HT-29 (cell line): Measurements from ENCODE around the gene TTC31. TPM values are rescaled to one million over a fixed set of nuclear protein-coding genes. Genes with fewer than 3 reads are reported as not detected.
A peak's percentile ranks its signal among the peaks of the same experiment; 100 is the strongest.
"Not testable (repeated sequence)": the region's sequence is repeated elsewhere in the genome, so short reads cannot be mapped to it uniquely, and the experiment has no call there.

Experiments
- DNase-seq: peaks from one replicate; pipeline ENCODE4 v3.0.0-alpha.2; 2015; ENCODE audit warnings: low spot score
- total RNA-seq: library from RNA; depleted of rRNA; stranded (reverse); fragments of >200 nt; shearing (Covaris generic); gene quantifications from 2 replicates; pipeline ENCODE4 v1.2.3, GENCODE V29; 2014

Gene TTC31
- total RNA-seq, 1 experiment from 2014 or later, result 13.4 TPM

DNA sequence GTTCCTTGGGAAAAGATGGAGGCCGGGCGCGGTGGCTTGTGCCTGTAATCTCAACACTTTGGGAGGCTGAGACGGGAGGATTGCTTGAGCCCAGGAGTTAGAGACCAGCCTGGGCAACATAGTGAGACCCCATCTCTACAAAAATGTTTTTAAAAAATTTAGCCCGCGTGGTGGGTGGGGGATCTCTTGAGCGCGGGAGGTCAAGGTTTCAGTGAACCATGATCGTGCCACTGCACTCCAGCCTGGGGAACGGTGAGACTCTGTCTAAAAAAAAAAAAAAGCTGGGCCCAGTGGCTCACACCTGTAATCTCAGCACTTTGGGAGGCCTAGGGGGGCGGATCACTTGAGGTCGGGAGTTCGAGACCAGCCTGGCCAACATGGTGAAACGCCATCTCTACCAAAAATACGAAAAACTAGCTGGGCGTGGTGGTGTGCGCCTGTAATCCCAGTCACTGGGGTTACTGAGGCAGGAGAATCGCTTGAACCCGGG is 839 bp downstream of the TTC31 start:
- DNase-seq, result not testable (repeated sequence)

DNA sequence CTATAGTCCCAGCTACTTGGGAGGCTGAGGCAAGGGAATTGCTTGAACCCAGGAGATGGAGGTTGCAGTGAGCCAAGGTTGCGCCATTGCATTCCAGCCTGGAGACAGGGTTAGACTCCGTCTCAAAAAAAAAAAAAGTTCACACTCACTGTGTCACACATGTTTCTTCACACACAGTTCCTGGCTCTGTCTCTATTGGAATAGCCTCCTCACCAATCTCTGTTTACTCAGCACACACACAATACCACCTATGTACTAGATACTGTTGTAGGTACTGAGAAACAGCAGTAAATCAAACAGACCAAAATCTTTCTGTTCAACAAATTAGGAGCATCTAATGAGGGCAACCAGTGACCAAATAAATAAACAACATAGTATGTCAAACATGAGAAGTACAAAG is 3.3 kb downstream of the TTC31 start:
- DNase-seq, result no peak

DNA sequence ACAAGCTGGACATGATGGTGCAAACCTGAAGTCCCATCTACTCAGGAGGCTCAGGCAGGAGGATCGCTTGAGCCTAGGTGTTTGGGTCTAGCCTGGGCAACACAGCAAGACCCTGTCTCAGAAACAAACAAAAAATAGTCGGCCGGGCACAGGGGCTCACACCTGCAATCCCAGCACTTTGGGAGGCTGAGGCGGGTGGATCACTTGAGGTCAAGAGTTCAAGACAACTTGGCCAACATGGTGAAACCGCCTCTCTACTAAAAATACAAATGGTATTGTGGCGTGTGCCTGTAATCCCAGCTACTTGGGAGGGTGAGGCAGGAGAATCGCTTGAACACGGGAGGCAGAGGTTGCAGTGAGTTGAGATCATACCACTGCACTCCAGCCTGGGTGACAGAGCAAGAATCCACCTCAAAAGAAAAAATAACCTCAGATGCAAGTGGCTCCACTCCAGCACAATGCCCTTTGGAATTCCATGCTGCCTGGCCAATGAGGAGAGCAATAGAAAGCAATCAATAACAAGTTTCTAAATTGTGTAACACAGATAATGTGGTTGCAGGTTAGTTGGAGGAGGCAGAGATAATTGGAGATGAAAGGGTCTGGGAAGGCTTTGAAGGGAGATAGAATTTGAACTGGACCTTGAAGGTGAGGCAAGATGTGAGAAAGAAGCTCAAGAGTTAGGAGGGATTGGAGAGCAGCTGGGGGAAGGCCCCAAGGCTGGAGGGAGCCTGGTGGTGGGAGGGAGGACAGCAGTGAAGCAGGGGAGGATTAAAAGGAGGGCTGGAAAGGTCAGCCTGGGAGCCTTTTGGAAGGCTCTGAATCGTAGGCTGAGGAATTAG is 6.0 kb downstream of the TTC31 start:
- no peak for DNase-seq

DNA sequence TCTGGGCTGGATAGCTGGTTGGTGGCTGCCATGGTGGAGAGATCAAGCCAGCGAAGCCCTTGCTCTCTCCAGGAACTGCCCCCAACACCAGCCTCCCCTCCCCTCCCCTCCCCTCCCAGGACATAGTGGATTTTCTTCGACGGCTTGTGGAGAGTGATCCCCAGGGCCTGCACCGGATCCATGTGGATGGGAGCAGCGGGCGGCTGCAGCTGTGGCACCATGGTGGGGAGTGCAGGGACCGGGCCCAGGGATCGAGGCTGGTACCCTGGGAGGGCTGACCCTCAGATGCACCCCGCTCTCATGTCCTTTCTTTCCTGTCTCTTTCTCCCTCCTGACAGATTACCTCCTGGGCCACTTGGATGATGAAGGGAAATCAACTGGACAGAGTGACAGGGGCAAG is 7.0 kb downstream of the TTC31 start:
- no peak for DNase-seq

DNA sequence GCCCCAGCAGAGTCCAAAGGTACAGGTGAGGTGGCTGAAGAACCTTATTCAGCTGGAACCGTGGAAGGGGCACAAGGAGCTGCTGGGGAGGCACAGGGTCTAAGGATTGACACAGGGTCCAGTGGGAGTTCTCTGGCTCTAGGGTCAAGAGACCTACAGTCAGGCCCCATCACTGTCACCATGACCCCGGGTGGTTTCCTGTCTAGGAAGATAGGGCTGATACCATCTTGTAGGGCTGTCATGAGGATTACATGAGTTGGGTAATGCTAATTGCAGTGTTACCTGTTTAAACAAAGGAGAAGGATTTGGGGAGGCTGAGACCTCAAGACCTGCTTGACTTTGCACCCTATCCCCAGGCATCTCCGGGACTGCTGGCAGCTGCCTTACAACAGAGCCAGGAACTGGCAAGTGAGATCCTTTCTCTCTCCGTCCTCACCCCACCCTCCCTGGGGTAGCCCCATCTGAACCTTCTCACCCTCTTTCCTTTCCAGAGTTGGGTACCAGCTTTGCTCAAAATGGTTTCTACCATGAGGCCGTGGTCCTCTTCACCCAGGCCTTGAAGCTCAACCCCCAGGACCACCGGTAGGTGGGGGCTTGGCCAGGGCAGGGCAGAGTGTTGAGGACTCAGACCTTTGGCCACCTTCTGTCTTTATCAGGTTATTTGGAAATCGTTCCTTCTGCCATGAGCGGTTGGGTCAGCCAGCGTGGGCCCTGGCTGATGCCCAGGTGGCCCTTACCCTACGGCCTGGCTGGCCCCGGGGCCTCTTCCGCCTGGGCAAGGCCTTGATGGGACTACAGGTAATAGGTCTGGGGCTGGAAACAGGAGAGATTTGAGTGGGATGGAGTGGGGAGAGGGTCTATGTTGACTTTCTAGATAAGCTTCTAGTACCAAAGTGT is 9.0 kb downstream of the TTC31 start:
- DNase-seq, result no peak

DNA sequence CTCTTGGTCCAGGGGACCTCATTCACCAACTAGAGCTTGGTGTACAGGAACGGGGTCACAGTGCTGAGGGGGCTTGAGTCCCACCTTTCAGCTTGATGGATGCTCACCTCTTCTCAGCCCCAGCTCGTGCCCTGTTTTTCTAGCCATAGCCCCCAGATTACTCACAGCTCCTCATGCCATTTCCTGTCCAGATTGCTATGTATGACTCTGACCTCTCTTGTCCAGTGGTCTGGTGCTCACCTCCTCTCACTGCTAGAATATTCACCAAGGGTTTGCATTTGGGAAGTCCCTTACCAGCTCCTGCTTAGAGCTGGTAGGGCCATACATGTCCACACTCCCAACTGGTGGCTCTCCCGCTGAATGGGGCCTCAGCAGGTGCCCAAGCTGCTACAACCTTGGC is 10.7 kb downstream of the TTC31 start:
- DNase-seq, result no peak

DNA sequence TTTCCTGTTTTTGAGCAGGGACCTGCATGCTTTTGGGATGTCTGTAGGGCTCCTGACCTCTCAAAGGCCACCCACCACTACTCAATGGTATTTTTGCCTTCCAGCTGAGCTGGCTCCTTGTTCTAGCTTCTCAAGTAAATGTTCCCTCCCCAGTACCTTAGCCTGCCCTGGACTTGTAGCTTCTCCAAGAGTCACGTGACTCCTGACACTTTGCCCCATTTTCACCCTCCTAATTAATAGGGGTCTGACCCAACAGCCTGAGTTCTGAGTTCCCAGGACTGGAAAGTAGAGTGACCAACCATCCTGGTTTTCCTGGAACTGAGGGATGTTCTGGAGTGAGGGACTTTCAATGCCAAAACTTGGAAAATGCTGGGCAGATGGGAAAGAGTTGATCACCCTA is 12.6 kb downstream of the TTC31 start:
- DNase-seq, result no peak

DNA sequence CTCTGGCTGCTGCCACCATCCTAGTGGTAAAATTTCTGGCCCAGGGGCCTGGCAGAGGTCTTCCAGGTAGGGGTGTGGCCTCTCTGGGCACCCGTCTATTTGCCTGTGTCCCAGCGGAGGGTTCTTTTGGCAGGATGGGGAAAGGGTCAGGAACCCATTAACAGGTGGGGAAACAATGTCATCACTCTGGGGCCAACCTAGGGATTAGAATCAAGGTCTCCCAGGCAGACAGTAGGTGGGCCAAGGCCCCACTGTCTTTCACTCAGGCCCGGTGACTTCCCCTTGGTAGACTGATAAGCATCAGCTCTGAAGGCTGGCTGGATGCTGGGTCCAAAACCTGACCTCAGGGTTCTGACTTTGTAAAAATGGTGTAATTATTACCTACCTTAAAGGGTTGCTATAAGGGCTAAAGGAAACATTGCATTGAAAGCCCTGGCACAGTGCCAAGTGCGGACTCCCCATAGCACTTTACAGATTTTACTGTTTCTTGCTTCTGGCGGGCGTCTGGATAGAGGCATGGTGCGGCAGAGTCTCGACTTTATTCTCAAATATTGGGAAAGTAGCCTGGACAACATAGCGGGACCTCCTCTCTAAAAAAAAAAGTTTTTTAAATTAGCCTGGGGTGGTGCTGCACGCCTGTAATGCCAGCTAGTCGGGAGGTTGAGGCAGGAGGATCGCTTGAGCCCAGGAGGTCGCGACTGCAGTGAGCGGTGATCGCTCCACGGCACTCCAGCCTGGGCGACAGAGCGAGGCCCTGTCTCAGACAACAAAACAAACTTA is 14.3 kb downstream of the TTC31 start:
- peak; percentile 26 for DNase-seq

DNA sequence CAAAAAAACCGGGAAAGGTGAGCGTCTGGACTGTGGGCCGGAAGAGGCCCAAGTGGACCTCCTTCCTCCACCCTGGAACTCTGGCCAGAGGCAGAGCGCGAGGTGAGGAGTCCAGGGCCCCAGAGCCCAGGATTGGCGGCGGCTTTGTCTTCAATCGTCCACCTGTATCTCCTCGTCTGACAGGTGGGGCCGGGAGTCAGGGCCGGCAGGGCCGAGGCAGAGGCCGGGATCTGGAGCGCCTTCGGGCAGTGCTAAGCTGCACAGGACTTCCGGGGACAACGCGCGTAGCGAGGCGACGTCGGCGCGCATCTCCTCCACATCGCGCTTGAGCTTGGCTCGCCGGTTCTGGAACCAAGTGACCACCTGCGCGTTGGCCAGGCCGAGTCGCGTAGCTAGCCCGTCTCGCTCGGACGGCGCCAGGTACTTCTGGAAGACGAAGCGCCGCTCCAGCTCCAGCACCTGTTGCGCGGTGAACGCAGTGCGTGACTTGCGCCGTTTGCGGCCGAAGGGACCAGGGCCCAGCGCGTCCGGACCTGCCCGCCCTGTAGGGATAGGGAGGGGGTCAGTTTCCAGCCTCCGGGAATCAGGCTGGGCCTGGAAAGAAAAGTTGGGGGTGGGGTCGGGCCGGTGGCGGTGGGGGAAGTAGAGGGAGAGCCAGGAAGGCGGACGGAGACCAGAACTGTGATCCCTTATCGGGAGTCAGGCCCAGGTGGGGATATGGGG is 15.1 kb downstream of the TTC31 start:
- DNase-seq, result peak; percentile 62

DNA sequence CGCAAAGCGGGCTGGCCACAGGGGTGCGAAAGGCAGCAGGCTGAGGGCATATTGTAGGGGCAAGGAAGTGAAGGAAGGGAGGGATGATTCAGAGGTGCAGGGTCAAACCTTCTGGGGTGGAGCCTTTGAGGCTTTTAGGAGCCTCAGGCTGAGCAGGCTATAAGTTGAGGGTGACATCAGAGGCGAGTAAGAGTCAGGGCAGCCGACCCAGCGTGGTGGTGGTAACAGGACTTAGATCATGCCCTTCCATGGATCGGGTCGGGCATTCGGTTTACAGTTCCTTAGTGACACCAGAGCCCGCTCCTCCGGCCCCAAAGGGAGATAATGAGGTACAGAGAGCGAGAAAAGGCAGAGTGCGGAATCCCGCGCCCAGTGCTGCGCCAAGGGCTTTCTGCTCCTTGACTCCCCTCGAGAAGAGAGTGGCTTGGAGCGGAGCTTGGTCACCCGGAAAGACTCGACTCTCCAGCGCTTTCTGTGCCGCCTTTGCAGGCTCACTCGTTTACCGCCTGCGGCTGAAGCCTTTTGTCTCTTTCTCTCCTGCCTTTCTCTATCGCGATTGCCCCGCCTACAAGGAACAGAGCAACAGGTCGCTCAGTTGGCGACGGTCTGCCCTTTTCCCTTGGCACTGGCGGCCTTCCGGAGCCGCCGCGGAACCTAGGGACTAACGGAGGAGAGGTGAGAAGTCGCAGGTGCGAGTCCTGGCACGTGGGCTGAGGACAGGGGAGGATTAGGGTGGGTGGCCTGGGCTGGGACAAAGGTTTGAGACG is 15.8 kb downstream of the TTC31 start:
- peak; percentile 67 for DNase-seq

DNA sequence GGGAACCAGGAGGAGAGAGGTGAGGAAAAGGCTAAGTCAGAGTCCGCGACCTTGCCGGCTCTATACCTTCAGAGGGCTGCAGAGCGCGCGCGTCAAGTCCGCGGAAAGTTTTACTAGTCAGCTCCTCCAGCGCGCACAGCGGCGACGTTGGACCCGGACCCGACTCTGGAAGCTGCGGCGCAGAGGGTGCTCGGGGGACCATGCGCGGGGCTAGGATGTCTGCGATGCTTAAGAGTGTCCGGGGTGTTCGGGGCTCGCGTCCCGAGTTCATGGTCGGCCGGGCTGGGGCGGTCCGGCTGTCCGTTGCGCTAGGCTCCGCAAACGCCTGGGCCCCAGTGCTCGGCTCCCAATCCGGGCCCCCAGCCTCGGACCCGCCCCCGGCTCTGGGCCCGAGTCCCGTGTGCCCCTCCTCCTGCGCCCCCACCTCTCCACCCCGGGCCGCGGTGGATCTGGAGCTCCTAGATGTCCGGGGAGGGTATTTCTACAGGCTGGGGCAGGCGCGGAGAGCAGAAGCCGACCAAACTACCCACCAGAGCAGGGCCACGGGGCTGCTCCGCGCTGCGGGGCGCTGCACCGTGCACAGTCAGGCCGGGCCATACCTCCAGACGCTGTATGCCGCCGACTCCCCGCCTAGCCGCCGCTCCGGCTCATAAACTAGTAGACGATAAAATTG is 16.5 kb downstream of the TTC31 start, which contains the start of gene LBX2:
Gene LBX2 (minus strand): TSS at position 337 of the 673 bp plus-strand sequence. CDS start 66 bp downstream, at position 271.
- DNase-seq, result no peak

DNA sequence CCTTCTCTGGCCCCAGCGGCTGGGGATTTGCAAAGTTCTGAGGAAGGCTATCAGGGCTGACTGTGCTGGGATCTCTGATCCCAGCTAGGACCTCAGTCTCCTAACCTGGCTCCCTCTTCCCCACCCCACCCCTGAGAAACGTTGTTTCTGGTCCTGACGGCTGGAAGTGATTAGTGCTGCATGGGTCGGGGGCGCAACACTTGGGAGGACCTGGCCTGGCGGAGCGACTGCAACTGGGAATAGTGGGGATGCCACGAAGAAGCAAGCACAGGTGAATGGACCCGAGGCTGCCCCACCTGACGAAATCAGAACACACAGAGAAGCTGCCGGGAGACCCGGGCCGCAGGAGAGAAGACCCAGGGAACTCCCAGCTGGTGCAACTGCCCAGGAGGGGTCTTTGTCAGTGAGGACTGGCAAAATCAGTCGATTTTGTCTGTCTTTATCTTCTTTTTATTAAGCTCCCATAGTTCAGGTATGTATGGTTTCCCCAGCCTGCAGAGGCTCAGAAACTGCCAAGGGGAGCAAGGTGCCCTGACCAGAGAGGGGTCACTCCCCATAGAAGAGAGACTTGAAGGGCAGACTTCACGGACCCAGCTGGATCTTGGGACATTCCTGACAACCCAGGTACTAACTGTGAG is 17.2 kb downstream of the TTC31 start:
- DNase-seq, result no peak

DNA sequence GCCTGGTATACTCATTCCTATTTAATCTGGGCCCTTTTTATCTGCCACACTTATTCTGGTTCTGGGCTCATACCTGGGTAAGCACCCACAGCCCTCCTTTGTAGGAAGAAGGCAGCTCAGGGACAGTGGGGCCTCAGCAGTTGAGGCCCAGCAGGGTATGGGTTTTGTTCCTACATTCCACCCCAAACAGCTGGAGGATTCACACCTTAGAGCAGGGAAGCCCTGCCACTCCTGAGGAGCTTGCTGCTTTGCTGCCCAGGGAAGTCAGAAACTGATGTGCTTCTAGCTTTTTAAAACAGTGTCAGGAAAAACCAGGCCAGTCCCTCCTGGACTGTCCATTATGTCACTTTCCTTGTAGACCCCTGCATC is 17.7 kb downstream of the TTC31 start:
- DNase-seq, result no peak

DNA sequence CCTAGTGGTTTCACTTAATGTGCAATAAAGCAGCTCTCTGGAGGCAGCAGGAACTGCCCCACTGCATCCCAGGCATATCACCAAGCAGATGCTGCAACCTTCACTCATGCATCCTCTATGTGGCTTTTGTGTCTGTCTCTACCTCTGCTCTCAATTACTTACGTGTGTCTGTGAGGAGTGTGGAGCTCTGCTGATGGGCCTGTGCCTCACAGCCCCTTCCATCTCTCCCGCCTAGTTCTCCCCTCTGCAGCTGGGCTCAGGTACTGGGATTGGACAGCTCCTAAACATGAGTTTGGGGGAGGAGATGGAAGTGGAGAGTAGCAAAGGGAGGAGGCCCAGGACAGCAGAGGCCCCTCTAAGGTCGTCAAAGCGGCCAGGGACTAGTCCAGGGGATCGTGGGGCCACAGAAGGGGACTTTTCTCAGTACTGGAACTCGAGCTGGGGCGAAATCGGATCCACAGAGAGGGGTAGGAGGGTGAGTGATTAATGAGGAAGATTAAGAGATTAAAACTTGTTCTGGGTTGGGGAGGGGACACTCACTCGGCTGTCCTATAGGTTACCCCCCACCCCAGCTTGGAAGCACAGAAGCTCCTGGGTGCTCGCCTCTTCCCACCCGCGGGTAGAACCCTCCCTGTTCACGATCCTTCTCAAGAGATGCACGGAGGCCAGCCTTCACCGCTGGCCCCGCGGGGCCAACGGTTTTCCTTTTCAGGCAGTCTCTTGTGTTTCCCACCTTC is 18.6 kb downstream of the TTC31 start:
- no peak for DNase-seq

DNA sequence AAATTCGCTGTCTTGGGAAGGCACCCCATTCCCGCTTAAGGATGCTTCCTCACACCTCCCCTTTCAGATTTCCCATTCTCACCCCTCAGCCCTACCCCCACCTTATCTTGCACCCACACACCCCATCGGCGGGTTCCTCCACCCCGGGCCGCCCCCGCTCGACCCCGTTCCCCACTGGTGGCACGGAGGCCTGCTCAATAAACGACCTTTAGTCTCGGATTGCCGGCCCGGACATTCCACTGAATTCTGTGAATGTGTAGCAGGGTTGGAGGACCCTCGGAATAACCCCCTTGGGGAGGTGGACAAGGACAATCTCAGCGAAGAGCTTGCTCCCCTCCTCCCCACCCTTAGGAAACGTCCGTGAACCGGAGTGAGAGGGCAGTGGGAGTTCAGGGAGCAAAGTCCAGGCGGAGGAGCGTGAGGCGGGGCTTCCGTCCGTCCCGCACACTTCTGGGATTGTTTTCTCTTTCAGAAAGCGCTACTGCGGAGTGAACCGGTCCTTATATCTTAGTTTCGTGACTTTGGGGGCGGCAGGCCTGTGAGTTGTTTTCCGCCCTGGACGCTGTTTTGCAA is 19.4 kb downstream of the TTC31 start:
- peak; percentile 59 for DNase-seq

DNA sequence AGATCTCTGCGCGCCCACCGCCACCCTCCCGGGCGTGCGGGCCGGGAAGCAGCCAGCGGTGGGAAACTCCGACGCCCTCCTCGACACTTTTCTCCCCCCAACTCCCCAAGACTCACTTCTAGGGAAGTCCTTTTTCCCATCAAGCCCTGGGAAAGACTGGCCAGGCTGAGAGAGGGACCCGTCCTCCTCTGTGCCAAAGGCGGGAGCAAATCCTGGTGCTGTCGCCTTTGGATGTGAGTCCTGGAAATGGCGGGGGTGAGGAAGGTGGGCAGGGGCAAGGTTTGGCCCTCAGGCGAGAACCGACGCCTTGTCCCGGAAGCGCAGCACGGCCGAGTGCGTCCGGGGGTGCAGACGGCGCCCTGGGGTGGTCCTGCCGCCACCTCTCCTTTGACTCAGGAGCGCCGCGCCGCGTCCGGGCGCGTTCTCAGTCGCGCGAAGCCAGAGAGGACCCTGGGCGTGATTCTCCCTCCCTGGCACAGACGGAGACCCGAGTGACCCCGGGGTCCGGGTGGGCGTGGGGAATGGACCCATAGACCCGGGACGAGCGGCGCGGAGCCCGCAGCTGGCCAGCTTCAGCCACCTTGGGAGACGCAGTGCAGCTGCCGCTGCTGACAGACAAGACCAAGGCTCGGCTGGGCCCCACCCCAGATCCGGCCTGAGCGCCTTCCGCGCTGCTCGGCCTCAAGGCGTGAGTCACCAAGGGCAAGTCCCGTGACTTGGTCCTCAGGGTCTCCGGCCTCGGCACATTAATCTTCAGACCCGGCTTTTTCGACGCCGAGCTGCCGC is 20.0 kb downstream of the TTC31 start:
- peak; percentile 77 for DNase-seq
